Neural cell (in vitro differentiated cells): Measurements from ENCODE around the gene MBNL2.

ENCODE experiments used
- CTCF ChIP-seq: fragments of 450-650 bp; IDR thresholded peaks from 2 replicates; pipeline ENCODE4 v1.5.1; 2014; ENCODE audit warnings: antibody characterized with exemption, mild to moderate bottlenecking, moderate library complexity; ENCODE audit not compliant: poor library complexity, severe bottlenecking
- EP300 ChIP-seq: fragments of 450-650 bp; conservative IDR thresholded peaks from 2 replicates; pipeline ENCODE4 v1.6.1; 2014; ENCODE audit warnings: antibody characterized with exemption, mild to moderate bottlenecking, moderate library complexity; ENCODE audit not compliant: poor library complexity, severe bottlenecking
- EZH2 ChIP-seq: fragments of 200-600, 300-800 bp; shearing (Covaris generic), sonication (generic); IDR thresholded peaks from 2 replicates; pipeline ENCODE4 v1.6.1; 2014; ENCODE audit warnings: antibody characterized with exemption, low read length, borderline replicate concordance, mild to moderate bottlenecking; ENCODE audit not compliant: insufficient read depth, poor library complexity, severe bottlenecking
- REST ChIP-seq: IDR thresholded peaks from 2 replicates; pipeline ENCODE4 v1.6.1; 2012; ENCODE audit warnings: borderline replicate concordance
- TAF1 ChIP-seq: IDR thresholded peaks from 2 replicates; pipeline ENCODE4 v1.6.1; 2012; ENCODE audit warnings: low read depth

GRCh38 chr13:97401421-97401820 lies 179.3 kb downstream of the MBNL2 start:
- TF ChIP-seq REST (no peak), CTCF (no peak), EP300 (no peak), TAF1 (no peak), EZH2 (no peak)
